Diencephalon (tissue), 1 donor: ENCODE measurements around the gene HHEX. TPM values are rescaled to one million over a fixed set of nuclear protein-coding genes. Genes with fewer than 3 reads are reported as not detected.

Experiments
- small RNA-seq: library from RNA; depleted of rRNA; stranded (forward); fragments of <200 nt; gene quantifications from one replicate; pipeline ENCODE3, GENCODE V24; 2014
- total RNA-seq: library from RNA; depleted of rRNA; stranded (reverse); fragments of >200 nt; gene quantifications from one replicate; pipeline ENCODE4 v1.2.3, GENCODE V29; 2014

The HHEX gene
- 2.8 TPM for total RNA-seq

DNA sequence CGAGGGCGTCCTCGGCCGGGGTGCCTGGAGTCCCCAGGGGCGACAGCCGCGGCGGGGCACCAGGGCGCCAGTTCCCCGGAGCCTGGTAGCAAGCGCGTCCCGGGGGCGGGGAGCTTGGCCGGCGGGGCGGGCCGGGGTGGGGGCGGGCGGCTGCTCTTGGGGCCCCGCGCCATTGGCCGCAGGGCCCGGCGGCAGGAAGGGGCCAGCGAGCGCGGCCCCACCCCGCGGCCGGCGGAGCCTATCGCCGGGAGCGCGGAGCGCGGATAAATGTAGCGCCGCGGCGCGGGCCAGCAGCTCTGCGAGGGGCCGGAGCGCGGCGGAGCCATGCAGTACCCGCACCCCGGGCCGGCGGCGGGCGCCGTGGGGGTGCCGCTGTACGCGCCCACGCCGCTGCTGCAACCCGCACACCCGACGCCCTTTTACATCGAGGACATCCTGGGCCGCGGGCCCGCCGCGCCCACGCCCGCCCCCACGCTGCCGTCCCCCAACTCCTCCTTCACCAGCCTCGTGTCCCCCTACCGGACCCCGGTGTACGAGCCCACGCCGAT, at the start of gene HHEX:
Gene HHEX, plus strand, starts transcription at position 293 of the 548 bp plus-strand sequence. Its CDS starts 32 bp downstream, at position 325.

Small RNA genes within 50 kb of the gene (small RNA-seq; reads per million reads assigned to genes)
- gene RF00019 (not detected), gene RN7SL644P (not detected)

Other genes with a start within 250 kb of the HHEX start
- 20.5 TPM for gene IDE, start 115.9 kb upstream of the HHEX start, total RNA-seq
- gene KIF11, start 96.8 kb upstream of the HHEX start, total RNA-seq: 12.0 TPM
- gene EXOC6, start 158.6 kb downstream of the HHEX start, total RNA-seq: 79.1 TPM